ENCODE data around the gene RHBDL1. TPM values are rescaled to one million over a fixed set of nuclear protein-coding genes. Genes with fewer than 3 reads are reported as not detected.

RHBDL1 gene
- total and polyA plus RNA-seq, 10 of the 15 experiments (the other 5 are each of a cell fraction or from before 2014, with no cell fraction given) = 0.04 to 1.3 (median 0.65) TPM; not detected in 5

- peak; percentile 63; the same call in 1 of the 2 replicates for TF ChIP-seq ZBTB40 (IDR thresholded peaks at IDR 0.05; ENCODE audit: borderline replicate concordance)
- 0 out of 2 replicates have a peak, but pooled peaks have one; percentile 54 for TF ChIP-seq CHD2 (IDR thresholded peaks at IDR 0.05; ENCODE audit: borderline replicate concordance, low read depth, low read length)
- TF ChIP-seq RBBP5 (conservative IDR thresholded peaks at IDR 0.05) = no peak
- 0 out of 3 replicates have a peak, but pooled peaks have one; percentile 18 for TF ChIP-seq POU2F2 (IDR thresholded peaks at IDR 0.05; ENCODE audit: borderline replicate concordance, low read depth, low read length)
- TF ChIP-seq SMC3 (IDR thresholded peaks at IDR 0.05; ENCODE audit: borderline replicate concordance, low read length) = no peak
- TF ChIP-seq SIX5 (IDR thresholded peaks at IDR 0.05; ENCODE audit: low read depth, low read length, severe bottlenecking) = no peak
- TF ChIP-seq ATF7 (IDR thresholded peaks at IDR 0.05; ENCODE audit: low read depth) = 0 out of 2 replicates have a peak, but pooled peaks have one; percentile 18
- TF ChIP-seq BCLAF1 (IDR thresholded peaks at IDR 0.05) = no peak
- TF ChIP-seq IKZF2 (IDR thresholded peaks at IDR 0.05) = peak; percentile 41 to 60; a peak in 1 of 4 replicates
- TF ChIP-seq MXI1 (IDR thresholded peaks at IDR 0.05; ENCODE audit: low read depth, low read length) = no peak
- no peak for TF ChIP-seq E2F8 (IDR thresholded peaks at IDR 0.05; ENCODE audit: low read depth, partially characterized antibody)
- TF ChIP-seq SMAD1 (IDR thresholded peaks at IDR 0.05; ENCODE audit: low read depth, partially characterized antibody) = no peak
- TF ChIP-seq CBX3 (IDR thresholded peaks at IDR 0.05; ENCODE audit: borderline replicate concordance, low read depth) = no peak
- TF ChIP-seq E2F4 (IDR thresholded peaks at IDR 0.05; ENCODE audit: low read depth, low read length) = no peak
- peak; percentile 32; the same call in 1 of the 2 replicates for TF ChIP-seq CREM (IDR thresholded peaks at IDR 0.05; ENCODE audit: low read depth)
- TF ChIP-seq CTCF (IDR thresholded peaks at IDR 0.05 in 2 of 3, conservative IDR thresholded peaks at IDR 0.05 in 1 of 3; ENCODE audit: control insufficient read depth in 2 of 3, extremely low read depth in 1 of 3, insufficient read depth in 1 of 3, low read depth in 3 of 3, low read length in 3 of 3) = peak; percentile 21 to 40 (median 22); a peak in 3 of 6 replicates
Measured at GRCh38 chr16:720447-720989, 45.0 kb downstream of the RHBDL1 start (continued).
